Esophagus squamous epithelium (tissue), 5 donors: ENCODE results near the gene LPAR3. TPM values are rescaled to one million over a fixed set of nuclear protein-coding genes. Genes with fewer than 3 reads are reported as not detected.
"Not testable (repeated sequence)": the region's sequence is repeated elsewhere in the genome, so short reads cannot be mapped to it uniquely, and the experiment has no call there.

ENCODE experiments used
- DNase-seq: peaks from one replicate; lab custom pipeline; 2025; lab: John Stamatoyannopoulos, UW
- H3K27ac ChIP-seq, 4 donors: fragments of 200-600 bp; sonication (generic); one replicate each; pipeline ENCODE4 v1.5.1; 2016 to 2019; ENCODE audit warnings: mild to moderate bottlenecking in 1 of 4
- H3K27me3 ChIP-seq, 4 donors: fragments of 200-600 bp; sonication (generic); 1 replicate in 3 of 4; 2 replicates in 1 of 4; pipeline versions ENCODE4 v1.5.1 to v1.6.0; 2017 to 2021; ENCODE audit warnings: antibody characterized with exemption in 1 of 4
- H3K36me3 ChIP-seq, 3 donors: fragments of 200-600 bp; sonication (generic); one replicate each; pipeline ENCODE4 v1.5.1; 2016 to 2019
- H3K4me1 ChIP-seq, 3 donors: fragments of 200-600 bp; sonication (generic); one replicate each; pipeline ENCODE4 v1.5.1; 2017 to 2019
- H3K4me3 ChIP-seq, 4 donors: fragments of 200-600 bp; sonication (generic); 1 replicate in 3 of 4; 2 replicates in 1 of 4; pipeline ENCODE4 v1.5.1; 2016 to 2019; ENCODE audit warnings: mild to moderate bottlenecking in 2 of 4, moderate library complexity in 1 of 4
- H3K9me3 ChIP-seq, 3 donors: fragments of 200-600 bp; sonication (generic); one replicate each; pipeline ENCODE4 v1.5.1; 2016 to 2019
- POLR2A ChIP-seq, 4 donors: fragments of 450-650 bp; IDR thresholded peaks; one replicate each; pipeline ENCODE4 v1.6.1; 2017; ENCODE audit warnings: antibody characterized with exemption in 4 of 4, mild to moderate bottlenecking in 4 of 4, moderate library complexity in 3 of 4
- WGBS, 2 donors: methylation state at CpG; one replicate each; pipeline ENCODE4 v1.1.5; 2018; 5-methylcytosine and 5-hydroxymethylcytosine counted together
- intact Hi-C: fragments of 100-400 bp; cut with DNase I; formaldehyde crosslinking; loops from one replicate; pipeline ENCODE4 v1.15.0; 2022
- total RNA-seq, 4 donors: library from RNA; depleted of rRNA; stranded (reverse); fragments of >200 nt; gene quantifications; one replicate each; pipeline ENCODE4 v1.1.0, GENCODE V29; 2016
- TF ChIP-seq, protein P1 (sequence below), 6 experiments: fragments of 450-650 bp in 4 of 6; fragments of 200-600 bp in 2 of 6; sonication (generic) in 2 of 6; IDR thresholded peaks; one replicate each; pipeline ENCODE4 v1.5.1; 2016 to 2019; ENCODE audit warnings: antibody characterized with exemption in 6 of 6, mild to moderate bottlenecking in 4 of 6, moderate library complexity in 4 of 6
- donor health status: DM: yes; HTN: yes; CAD: no.

The LPAR3 gene
- total RNA-seq, 4 donors from 2014 or later, result 14.9 to 27.1 (median 19.5) TPM

DNA sequence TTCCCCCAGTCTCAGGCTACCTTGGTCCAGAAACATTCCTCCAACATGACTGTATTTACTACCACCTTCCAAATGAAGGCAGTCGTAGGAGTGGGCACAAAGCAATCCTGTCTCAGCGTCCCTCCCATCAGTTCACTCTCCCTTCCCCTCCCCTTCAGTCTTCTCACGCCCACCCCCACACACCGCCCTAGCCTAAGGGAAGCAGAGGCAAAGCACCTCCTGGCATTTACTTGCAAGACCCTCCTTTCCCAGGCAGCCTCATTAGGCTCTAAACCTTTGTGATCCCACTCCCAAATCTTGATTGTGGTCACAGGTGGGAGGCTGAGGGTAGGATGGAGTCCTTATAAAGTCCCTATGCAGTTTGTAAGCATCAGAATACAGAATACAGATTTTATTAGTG, 23.9 kb upstream of the LPAR3 start:
- no peak overlapping the region for H3K27ac ChIP-seq
- H3K36me3 ChIP-seq, result no peaks in the 10 kb centered on the region
- TF ChIP-seq POLR2A (IDR thresholded peaks at IDR 0.05), result no peak
- TF ChIP-seq, protein P1, sequence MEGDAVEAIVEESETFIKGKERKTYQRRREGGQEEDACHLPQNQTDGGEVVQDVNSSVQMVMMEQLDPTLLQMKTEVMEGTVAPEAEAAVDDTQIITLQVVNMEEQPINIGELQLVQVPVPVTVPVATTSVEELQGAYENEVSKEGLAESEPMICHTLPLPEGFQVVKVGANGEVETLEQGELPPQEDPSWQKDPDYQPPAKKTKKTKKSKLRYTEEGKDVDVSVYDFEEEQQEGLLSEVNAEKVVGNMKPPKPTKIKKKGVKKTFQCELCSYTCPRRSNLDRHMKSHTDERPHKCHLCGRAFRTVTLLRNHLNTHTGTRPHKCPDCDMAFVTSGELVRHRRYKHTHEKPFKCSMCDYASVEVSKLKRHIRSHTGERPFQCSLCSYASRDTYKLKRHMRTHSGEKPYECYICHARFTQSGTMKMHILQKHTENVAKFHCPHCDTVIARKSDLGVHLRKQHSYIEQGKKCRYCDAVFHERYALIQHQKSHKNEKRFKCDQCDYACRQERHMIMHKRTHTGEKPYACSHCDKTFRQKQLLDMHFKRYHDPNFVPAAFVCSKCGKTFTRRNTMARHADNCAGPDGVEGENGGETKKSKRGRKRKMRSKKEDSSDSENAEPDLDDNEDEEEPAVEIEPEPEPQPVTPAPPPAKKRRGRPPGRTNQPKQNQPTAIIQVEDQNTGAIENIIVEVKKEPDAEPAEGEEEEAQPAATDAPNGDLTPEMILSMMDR (IDR thresholded peaks at IDR 0.05), result no peak
- no peaks in the 10 kb centered on the region for H3K9me3 ChIP-seq
- H3K4me3 ChIP-seq, result no peak overlapping the region
- DNase-seq, result no peak
- WGBS, 2 donors, result 66 to 77% methylated on average over 4 of the region's 4 CpGs
- H3K27me3 ChIP-seq, result no peaks in the 10 kb centered on the region
- intact Hi-C loops, result no loop called here
- peaks cover 0 to 4% (median 0%) of the 10 kb centered on the region in 3 donors for H3K4me1 ChIP-seq

DNA sequence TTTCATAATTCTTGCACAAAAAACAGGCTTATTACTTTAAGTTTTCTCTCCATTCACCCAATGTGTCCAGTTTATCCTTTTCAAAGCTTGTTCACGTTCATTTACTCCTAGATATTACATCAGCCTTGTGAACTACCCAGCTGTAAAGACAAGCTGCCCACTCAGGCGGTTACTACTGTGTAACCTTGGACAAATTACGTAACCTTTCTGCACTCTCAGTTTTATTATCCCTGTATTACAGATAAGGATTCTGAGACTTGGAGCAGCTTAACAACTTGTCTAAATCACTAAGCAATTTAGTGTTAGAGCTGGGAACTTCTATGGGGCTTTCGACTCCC, 20.5 kb upstream of the LPAR3 start:
- no peak overlapping the region for H3K4me3 ChIP-seq
- H3K36me3 ChIP-seq, result no peaks in the 10 kb centered on the region
- no peak overlapping the region for H3K27ac ChIP-seq
- H3K4me1 ChIP-seq, result peaks cover 0 to 4% (median 0%) of the 10 kb centered on the region in 3 donors
- WGBS, 2 donors, result 46 to 47% methylated on average over 4 of the region's 4 CpGs
- intact Hi-C loops, result no loop called here
- no peak for DNase-seq
- TF ChIP-seq POLR2A (IDR thresholded peaks at IDR 0.05), result no peak
- TF ChIP-seq, protein P1 (IDR thresholded peaks at IDR 0.05), result no peak
- H3K9me3 ChIP-seq, result no peaks in the 10 kb centered on the region
- H3K27me3 ChIP-seq, result no peaks in the 10 kb centered on the region

- no peaks in the 10 kb centered on the region for H3K36me3 ChIP-seq
- no peak for DNase-seq
- no peak overlapping the region for H3K4me3 ChIP-seq
- H3K27ac ChIP-seq, result no peak overlapping the region
- peaks cover 0 to 4% (median 0%) of the 10 kb centered on the region in 3 donors for H3K4me1 ChIP-seq
- no peak for TF ChIP-seq POLR2A (IDR thresholded peaks at IDR 0.05)
- TF ChIP-seq, protein P1 (IDR thresholded peaks at IDR 0.05), result no peak
- WGBS, 2 donors, result 55 to 58% methylated on average over 3 of the region's 3 CpGs
- intact Hi-C loops, result no loop called here
- H3K9me3 ChIP-seq, result no peaks in the 10 kb centered on the region
- no peaks in the 10 kb centered on the region for H3K27me3 ChIP-seq
Observed at GRCh38 chr1:84912726-84913554, 19.9 kb upstream of the LPAR3 start.

- H3K9me3 ChIP-seq, DNase-seq, intact Hi-C loops, H3K4me3 ChIP-seq, H3K27ac ChIP-seq, H3K36me3 ChIP-seq, H3K27me3 ChIP-seq: not testable (repeated sequence)
- WGBS, 2 donors, result 70 to 71% methylated on average over 4 of the region's 4 CpGs
- peaks cover 0 to 12% (median 0%) of the 10 kb centered on the region in 3 donors for H3K4me1 ChIP-seq
Observed at GRCh38 chr1:84908746-84909464, 15.9 kb upstream of the LPAR3 start.

DNA sequence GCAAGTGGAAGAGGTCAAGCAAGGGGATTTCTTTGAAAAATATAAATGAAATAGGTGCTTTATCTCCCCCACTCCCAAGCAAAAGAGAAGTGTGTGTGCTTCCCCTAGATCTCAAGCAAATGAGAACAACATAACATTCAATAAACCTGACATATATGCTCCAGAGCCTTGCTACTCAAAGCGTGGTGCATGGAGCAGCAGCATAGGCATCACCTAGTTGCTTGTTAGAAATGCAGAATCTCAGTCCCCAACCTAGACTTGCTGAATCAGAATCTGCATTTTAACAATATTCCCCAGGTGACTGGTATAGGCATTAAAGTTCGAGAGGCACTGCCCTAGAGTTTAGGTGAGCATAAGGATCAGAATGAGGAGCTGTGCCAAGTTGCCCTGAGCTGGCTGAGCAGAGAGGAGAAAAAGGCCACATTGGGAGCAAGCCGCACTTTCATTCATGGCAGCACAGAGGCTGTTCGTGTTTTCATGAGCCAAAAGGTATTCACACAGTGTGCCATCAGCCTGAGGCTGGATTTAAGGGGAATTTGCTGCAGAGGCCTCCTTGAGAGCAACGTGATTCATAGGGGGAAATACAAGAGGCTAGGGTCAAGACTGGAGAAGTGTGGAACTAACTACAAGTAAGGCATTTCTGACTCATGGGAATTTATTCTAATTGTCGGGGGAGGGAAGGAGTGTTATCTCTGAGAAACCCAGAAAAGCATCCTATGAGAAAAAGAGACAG, 14.3 kb upstream of the LPAR3 start:
- no peak for TF ChIP-seq POLR2A (IDR thresholded peaks at IDR 0.05)
- TF ChIP-seq, protein P1 (IDR thresholded peaks at IDR 0.05), result no peak
- H3K4me1 ChIP-seq, result peaks cover 0 to 7% (median 0%) of the 10 kb centered on the region in 3 donors
- 32 to 33% methylated on average over 5 to 6 of the region's 6 CpGs for WGBS, 2 donors
- no peak overlapping the region for H3K27ac ChIP-seq
- no peak overlapping the region for H3K4me3 ChIP-seq
- no peaks in the 10 kb centered on the region for H3K9me3 ChIP-seq
- DNase-seq, result no peak
- no peaks in the 10 kb centered on the region for H3K27me3 ChIP-seq
- intact Hi-C loops, result no loop called here
- H3K36me3 ChIP-seq, result no peaks in the 10 kb centered on the region

- H3K27me3 ChIP-seq, H3K4me3 ChIP-seq, H3K27ac ChIP-seq, H3K9me3 ChIP-seq, DNase-seq, H3K36me3 ChIP-seq, intact Hi-C loops, H3K4me1 ChIP-seq: not testable (repeated sequence)
- 74 to 85% methylated on average over 7 of the region's 7 CpGs for WGBS, 2 donors
Observed at GRCh38 chr1:84902727-84903126, 9.7 kb upstream of the LPAR3 start.
